Glutamatergic neuron (in vitro differentiated cells): ENCODE measurements around the gene MICAL3. TPM values are rescaled to one million over a fixed set of nuclear protein-coding genes. Genes with fewer than 3 reads are reported as not detected.

Source experiments
- DNase-seq: peaks from one replicate; pipeline ENCODE4 v3.0.0; 2022
- H3K27ac Mint-ChIP-seq: one replicate; pipeline ENCODE4 v1.8.0; 2020; ENCODE audit warnings: mild to moderate bottlenecking, mixed read lengths, inconsistent platforms; ENCODE audit not compliant: unreplicated experiment
- H3K27me3 Mint-ChIP-seq: one replicate; pipeline ENCODE4 v1.8.0; 2020; ENCODE audit warnings: mild to moderate bottlenecking, moderate library complexity, mixed read lengths, inconsistent platforms; ENCODE audit not compliant: unreplicated experiment
- H3K36me3 Mint-ChIP-seq: one replicate; pipeline ENCODE4 v1.8.0; 2020; ENCODE audit warnings: mild to moderate bottlenecking, mixed read lengths, inconsistent platforms; ENCODE audit not compliant: unreplicated experiment
- H3K4me1 Mint-ChIP-seq: one replicate; pipeline ENCODE4 v1.8.0; 2020; ENCODE audit warnings: mild to moderate bottlenecking, low read depth, mixed read lengths, inconsistent platforms; ENCODE audit not compliant: unreplicated experiment
- H3K4me3 Mint-ChIP-seq: one replicate; pipeline ENCODE4 v1.8.0; 2020; ENCODE audit warnings: mild to moderate bottlenecking, mixed read lengths, inconsistent platforms; ENCODE audit not compliant: unreplicated experiment
- H3K9me3 Mint-ChIP-seq: one replicate; pipeline ENCODE4 v1.8.0; 2020; ENCODE audit warnings: mild to moderate bottlenecking, moderate library complexity, mixed read lengths, inconsistent platforms; ENCODE audit not compliant: unreplicated experiment
- CTCF ChIP-seq: fragments of 200-600 bp; sonication (generic); IDR thresholded peaks from one replicate; pipeline ENCODE4 v1.5.0; 2021; ENCODE audit not compliant: partially characterized antibody, unreplicated experiment
- total RNA-seq: library from RNA; stranded (reverse); fragmentation: NEBNext Ultra II Directional; extraction: Animal tissue kit (Norgen Biotek cat#: 25700); gene quantifications from one replicate; pipeline ENCODE4 v1.2.1, GENCODE V29; 2021; ENCODE audit not compliant: unreplicated experiment

MICAL3 gene
- total RNA-seq, 1 donor from 2014 or later: 132 TPM

- Mint-ChIP-seq H3K27me3 (peaks cover 2% of the 10 kb centered on the region), H3K36me3 (peaks cover 4% of the 10 kb centered on the region), H3K4me1 (peaks cover 14% of the 10 kb centered on the region), H3K9me3 (peaks cover 5% of the 10 kb centered on the region), H3K27ac (no peak overlapping the region), H3K4me3 (no peak overlapping the region)
- DNase-seq: no peak
- TF ChIP-seq CTCF: no peak
Measured at GRCh38 chr22:17841836-17842235, 182.5 kb downstream of the MICAL3 start.

- H3K4me3 Mint-ChIP-seq: no peak overlapping the region
- H3K27ac Mint-ChIP-seq: no peak overlapping the region
- no peak for DNase-seq
- H3K4me1 Mint-ChIP-seq: peaks cover 3% of the 10 kb centered on the region
- no peak for TF ChIP-seq CTCF
- peaks cover 2% of the 10 kb centered on the region for H3K27me3 Mint-ChIP-seq
- no peaks in the 10 kb centered on the region for H3K9me3 Mint-ChIP-seq
- H3K36me3 Mint-ChIP-seq: peaks cover 3% of the 10 kb centered on the region
Measured at GRCh38 chr22:17838180-17838865, 186.0 kb downstream of the MICAL3 start.

GRCh38 chr22:17836992-17837742 is 187.2 kb downstream of the MICAL3 start:
- no peaks in the 10 kb centered on the region for H3K27me3 Mint-ChIP-seq
- no peak for TF ChIP-seq CTCF
- no peak overlapping the region for H3K27ac Mint-ChIP-seq
- H3K9me3 Mint-ChIP-seq: no peaks in the 10 kb centered on the region
- no peaks in the 10 kb centered on the region for H3K36me3 Mint-ChIP-seq
- DNase-seq: no peak
- no peak overlapping the region for H3K4me3 Mint-ChIP-seq
- no peaks in the 10 kb centered on the region for H3K4me1 Mint-ChIP-seq

- Mint-ChIP-seq H3K9me3 (peaks cover 2% of the 10 kb centered on the region), H3K27ac (no peak overlapping the region), H3K4me1 (peaks cover 10% of the 10 kb centered on the region), H3K36me3 (no peaks in the 10 kb centered on the region), H3K4me3 (no peak overlapping the region), H3K27me3 (no peaks in the 10 kb centered on the region)
- DNase-seq: no peak
- no peak for TF ChIP-seq CTCF
Measured at GRCh38 chr22:17835256-17835655, 189.1 kb downstream of the MICAL3 start.

- H3K9me3 Mint-ChIP-seq: peaks cover 3% of the 10 kb centered on the region
Measured at GRCh38 chr22:17833489-17833888, 190.9 kb downstream of the MICAL3 start.

More at GRCh38 chr22:17833489-17833888, 190.9 kb downstream of the MICAL3 start:
- H3K4me1 Mint-ChIP-seq: peaks cover 14% of the 10 kb centered on the region
- TF ChIP-seq CTCF: no peak
- no peak for DNase-seq
- H3K27ac Mint-ChIP-seq: no peak overlapping the region
- no peak overlapping the region for H3K4me3 Mint-ChIP-seq
- H3K36me3 Mint-ChIP-seq: no peaks in the 10 kb centered on the region
- H3K27me3 Mint-ChIP-seq: no peaks in the 10 kb centered on the region
